Epithelial cell of prostate (primary cell): ENCODE measurements around the gene FUT3.
"Not testable (repeated sequence)": the region's sequence is repeated elsewhere in the genome, so short reads cannot be mapped to it uniquely, and the experiment has no call there.

Experiments
- DNase-seq: peaks from one replicate; pipeline ENCODE4 v3.0.0-alpha.2; 2011; ENCODE audit warnings: low read depth, low spot score
- H3K27ac ChIP-seq: fragments of 450-650 bp; 2 replicates; pipeline ENCODE4 v1.5.1; 2017; ENCODE audit warnings: mild to moderate bottlenecking

The FUT3 gene

GRCh38 chr19:5883157-5883873 is 32.1 kb upstream of the FUT3 start:
- not testable (repeated sequence) for DNase-seq, H3K27ac ChIP-seq

GRCh38 chr19:5882421-5882968 is 31.2 kb upstream of the FUT3 start:
- H3K27ac ChIP-seq: no peak overlapping the region
- DNase-seq: no peak

- H3K27ac ChIP-seq: no peak overlapping the region
- DNase-seq: no peak
Measured at GRCh38 chr19:5881543-5882299, 30.5 kb upstream of the FUT3 start.

GRCh38 chr19:5880604-5881078 is 29.4 kb upstream of the FUT3 start:
- no peak overlapping the region for H3K27ac ChIP-seq
- no peak for DNase-seq

GRCh38 chr19:5880196-5880595 is 28.9 kb upstream of the FUT3 start:
- no peak for DNase-seq
- H3K27ac ChIP-seq: no peak overlapping the region

GRCh38 chr19:5877882-5878281 is 26.6 kb upstream of the FUT3 start:
- no peak for DNase-seq
- H3K27ac ChIP-seq: no peak overlapping the region

- no peak for DNase-seq
- H3K27ac ChIP-seq: no peak overlapping the region
Measured at GRCh38 chr19:5877427-5877826, 26.2 kb upstream of the FUT3 start.

GRCh38 chr19:5874496-5874895 is 23.2 kb upstream of the FUT3 start:
- H3K27ac ChIP-seq: peak overlapping the region; percentile 15
- not testable (repeated sequence) for DNase-seq

- H3K27ac ChIP-seq: no peak overlapping the region
- DNase-seq: no peak
Measured at GRCh38 chr19:5873617-5874199, 22.5 kb upstream of the FUT3 start.

GRCh38 chr19:5870986-5871394 is 19.7 kb upstream of the FUT3 start:
- no peak for DNase-seq
- no peak overlapping the region for H3K27ac ChIP-seq

- no peak for DNase-seq
- H3K27ac ChIP-seq: no peak overlapping the region
Measured at GRCh38 chr19:5867201-5868136, 16.2 kb upstream of the FUT3 start.

GRCh38 chr19:5865772-5866171 is 14.5 kb upstream of the FUT3 start:
- H3K27ac ChIP-seq: no peak overlapping the region
- DNase-seq: no peak

- H3K27ac ChIP-seq: no peak overlapping the region
- DNase-seq: no peak
Measured at GRCh38 chr19:5864725-5865486, 13.7 kb upstream of the FUT3 start.

- H3K27ac ChIP-seq: no peak overlapping the region
- DNase-seq: no peak
Measured at GRCh38 chr19:5864013-5864720, 12.9 kb upstream of the FUT3 start.

- no peak for DNase-seq
- H3K27ac ChIP-seq: no peak overlapping the region
Measured at GRCh38 chr19:5863030-5863665, 11.9 kb upstream of the FUT3 start.

- no peak overlapping the region for H3K27ac ChIP-seq
- no peak for DNase-seq
Measured at GRCh38 chr19:5857203-5858081, 6.2 kb upstream of the FUT3 start.

- not testable (repeated sequence) for H3K27ac ChIP-seq, DNase-seq
Measured at GRCh38 chr19:5855151-5855550, 3.9 kb upstream of the FUT3 start.
